CD4-positive, alpha-beta T cell treated with Interferon alpha-2 for 1 hour (primary cell): Measurements from ENCODE around the gene LGI1.

ENCODE experiments used
- DNase-seq, 2 donors: peaks; one replicate each; pipeline ENCODE4 v3.0.0-alpha.2; 2020 to 2022

Gene LGI1

GRCh38 chr10:93755443-93756116 is 2.2 kb upstream of the LGI1 start:
- DNase-seq: no peak

- no peak for DNase-seq
These were observed 1.6 kb upstream of the LGI1 start for GRCh38 chr10:93756118-93756517.

- no peak for DNase-seq
These were observed 600 bp upstream of the LGI1 start for GRCh38 chr10:93757136-93757535.

- DNase-seq: no peak
These were observed 761 bp downstream of the LGI1 start for GRCh38 chr10:93758508-93758885.

GRCh38 chr10:93758891-93759410 is 1.2 kb downstream of the LGI1 start:
- no peak for DNase-seq

GRCh38 chr10:93760490-93760889 is 2.8 kb downstream of the LGI1 start:
- DNase-seq: no peak

GRCh38 chr10:93762979-93763391 is 5.2 kb downstream of the LGI1 start:
- DNase-seq: no peak

- DNase-seq: no peak
These were observed 9.2 kb downstream of the LGI1 start for GRCh38 chr10:93766918-93767317.

- no peak for DNase-seq
These were observed 10.1 kb downstream of the LGI1 start for GRCh38 chr10:93767724-93768399.

- no peak for DNase-seq
These were observed 11.2 kb downstream of the LGI1 start for GRCh38 chr10:93768892-93769291.

GRCh38 chr10:93771354-93771753 is 13.6 kb downstream of the LGI1 start:
- no peak for DNase-seq

GRCh38 chr10:93773120-93773519 is 15.4 kb downstream of the LGI1 start:
- DNase-seq: no peak

GRCh38 chr10:93773705-93774104 is 16.0 kb downstream of the LGI1 start:
- no peak for DNase-seq

- DNase-seq: no peak
These were observed 17.6 kb downstream of the LGI1 start for GRCh38 chr10:93775356-93775755.

GRCh38 chr10:93777092-93777491 is 19.4 kb downstream of the LGI1 start:
- DNase-seq: no peak

- no peak for DNase-seq
These were observed 26.3 kb downstream of the LGI1 start for GRCh38 chr10:93784059-93784458.

GRCh38 chr10:93788413-93789208 is 30.9 kb downstream of the LGI1 start:
- DNase-seq: no peak

- no peak for DNase-seq
These were observed 32.7 kb downstream of the LGI1 start for GRCh38 chr10:93790439-93790838.

GRCh38 chr10:93796167-93796566 is 38.4 kb downstream of the LGI1 start:
- DNase-seq: no peak

- no peak for DNase-seq
These were observed 40.1 kb downstream of the LGI1 start for GRCh38 chr10:93797825-93798224.

- no peak for DNase-seq
These were observed 41.5 kb downstream of the LGI1 start for GRCh38 chr10:93799155-93799708.

GRCh38 chr10:93804200-93804599 is 46.5 kb downstream of the LGI1 start:
- no peak for DNase-seq

GRCh38 chr10:93806903-93807302 is 49.2 kb downstream of the LGI1 start:
- no peak for DNase-seq
